BJ (cell line): ENCODE results near the gene GPR75. TPM values are rescaled to one million over a fixed set of nuclear protein-coding genes. Genes with fewer than 3 reads are reported as not detected.
A peak's percentile ranks its signal among the peaks of the same experiment; 100 is the strongest.

Source experiments
- CTCF ChIA-PET: fragments of 350-600 bp; formaldehyde crosslinking; extraction: SDS; loops from one replicate; lab custom pipeline; 2021; ENCODE audit warnings: antibody characterized with exemption, inconsistent platforms; lab: Yijun Ruan, JAX
- POLR2A ChIA-PET: fragments of 300-600 bp; sonication (Branson Sonifier 250); formaldehyde crosslinking; extraction: SDS; loops from one replicate; lab custom pipeline; 2021; ENCODE audit warnings: antibody characterized with exemption; lab: Charles Lee
- DNase-seq: peaks from one replicate; pipeline ENCODE4 v3.0.0-alpha.2; 2011; ENCODE audit warnings: low read depth
- H3K27me3 ChIP-seq: 2 replicates; pipeline ENCODE4 v1.6.0; 2011; ENCODE audit warnings: low read length; ENCODE audit not compliant: control insufficient read depth, insufficient read depth
- H3K36me3 ChIP-seq: 2 replicates; pipeline ENCODE4 v1.5.1; 2011; ENCODE audit warnings: low read length; ENCODE audit not compliant: control insufficient read depth, insufficient read depth
- H3K4me3 ChIP-seq: 2 replicates; pipeline ENCODE4 v1.5.1; 2011; ENCODE audit warnings: low read depth, mild to moderate bottlenecking, control low read depth, low read length
- polyA minus RNA-seq: library from RNA; depleted of rRNA, polyadenylated mRNA; stranded (reverse); fragments of >200 nt; gene quantifications from 2 replicates; pipeline ENCODE4 v1.2.3, GENCODE V29; 2011; rRNA and poly(A)+ RNA removed
- polyA plus RNA-seq: library from polyadenylated mRNA; depleted of rRNA; stranded (reverse); fragments of >200 nt; gene quantifications from 2 replicates; pipeline ENCODE4 v1.2.3, GENCODE V29; 2011; rRNA removed
- TF ChIP-seq, protein P1 (sequence below): IDR thresholded peaks from 2 replicates; pipeline ENCODE4 v1.5.1; 2011; ENCODE audit warnings: low read depth, mild to moderate bottlenecking, control low read depth, inconsistent platforms, low read length, moderate library complexity; ENCODE audit not compliant: insufficient read depth

GPR75 gene
- polyA plus RNA-seq (1.5 TPM in 2 replicates), polyA minus RNA-seq (2.7 and 2.8 TPM in 2 replicates)

- CTCF ChIA-PET, result no interaction called here
- Histone ChIP-seq H3K27me3 (no peaks in the 10 kb centered on the region), H3K4me3 (peak within 1 kb of the TSS; percentile 50), H3K36me3 (0 out of 2 replicates have a peak, but pooled peaks cover under 1% of the 10 kb centered on the region)
- POLR2A ChIA-PET, result interaction anchor here (0.6 kb wide), 1 partner anchor 11 kb away, joined by 3 read pairs; no protein-coding TSS in a partner anchor
- no peak for DNase-seq
- TF ChIP-seq, protein P1, sequence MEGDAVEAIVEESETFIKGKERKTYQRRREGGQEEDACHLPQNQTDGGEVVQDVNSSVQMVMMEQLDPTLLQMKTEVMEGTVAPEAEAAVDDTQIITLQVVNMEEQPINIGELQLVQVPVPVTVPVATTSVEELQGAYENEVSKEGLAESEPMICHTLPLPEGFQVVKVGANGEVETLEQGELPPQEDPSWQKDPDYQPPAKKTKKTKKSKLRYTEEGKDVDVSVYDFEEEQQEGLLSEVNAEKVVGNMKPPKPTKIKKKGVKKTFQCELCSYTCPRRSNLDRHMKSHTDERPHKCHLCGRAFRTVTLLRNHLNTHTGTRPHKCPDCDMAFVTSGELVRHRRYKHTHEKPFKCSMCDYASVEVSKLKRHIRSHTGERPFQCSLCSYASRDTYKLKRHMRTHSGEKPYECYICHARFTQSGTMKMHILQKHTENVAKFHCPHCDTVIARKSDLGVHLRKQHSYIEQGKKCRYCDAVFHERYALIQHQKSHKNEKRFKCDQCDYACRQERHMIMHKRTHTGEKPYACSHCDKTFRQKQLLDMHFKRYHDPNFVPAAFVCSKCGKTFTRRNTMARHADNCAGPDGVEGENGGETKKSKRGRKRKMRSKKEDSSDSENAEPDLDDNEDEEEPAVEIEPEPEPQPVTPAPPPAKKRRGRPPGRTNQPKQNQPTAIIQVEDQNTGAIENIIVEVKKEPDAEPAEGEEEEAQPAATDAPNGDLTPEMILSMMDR, result 0 out of 2 replicates have a peak, but pooled peaks have one; percentile 5
Measured at GRCh38 chr2:53859206-53860181, at the start of gene GPR75. Gene GPR75 (minus strand): TSS chr2:53859967. CDS start chr2:53854756, 5,211 bp downstream.

GRCh38 chr2:53907582-53907981, 47.8 kb upstream of the GPR75 start:
- Histone ChIP-seq H3K36me3 (no peaks in the 10 kb centered on the region; the same call in 1 of the 2 replicates), H3K27me3 (no peaks in the 10 kb centered on the region), H3K4me3 (no peak overlapping the region)
- ChIA-PET CTCF (no interaction called here), POLR2A (no interaction called here)
- DNase-seq, result no peak
- TF ChIP-seq, protein P1, result no peak

GRCh38 chr2:53905396-53905795, 45.6 kb upstream of the GPR75 start:
- CTCF ChIA-PET, result no interaction called here

GRCh38 chr2:53903011-53903410, 43.2 kb upstream of the GPR75 start:
- DNase-seq, result no peak
- H3K27me3 ChIP-seq, result no peaks in the 10 kb centered on the region
- CTCF ChIA-PET, result interaction anchor here (0.9 kb wide), 1 partner anchor 10 kb away, joined by 3 read pairs; no protein-coding TSS in a partner anchor
- no peak overlapping the region for H3K4me3 ChIP-seq
- POLR2A ChIA-PET, result no interaction called here
- peaks cover 4% of the 10 kb centered on the region for H3K36me3 ChIP-seq
- TF ChIP-seq, protein P1, result no peak

More at GRCh38 chr2:53905396-53905795, 45.6 kb upstream of the GPR75 start:
- H3K4me3 ChIP-seq, result no peak overlapping the region
- POLR2A ChIA-PET, result no interaction called here
- peaks cover 1% of the 10 kb centered on the region; the same call in 1 of the 2 replicates for H3K36me3 ChIP-seq
- TF ChIP-seq, protein P1, result no peak
- DNase-seq, result no peak
- no peaks in the 10 kb centered on the region for H3K27me3 ChIP-seq

- H3K4me3 ChIP-seq, result no peak overlapping the region
- TF ChIP-seq, protein P1, result no peak
- peaks cover 4% of the 10 kb centered on the region for H3K36me3 ChIP-seq
- CTCF ChIA-PET, result no interaction called here
- POLR2A ChIA-PET, result no interaction called here
- DNase-seq, result no peak
- H3K27me3 ChIP-seq, result no peaks in the 10 kb centered on the region
Measured at GRCh38 chr2:53901192-53901591, 41.4 kb upstream of the GPR75 start.
